HG02870 (cell line): ENCODE results near the gene RBP7.

Experiments
- ATAC-seq: cut with Tn5 transposase; IDR thresholded peaks from one replicate; pipeline ENCODE4 v1.9.1; 2021; ENCODE audit warnings: mild to moderate bottlenecking, moderate library complexity; ENCODE audit not compliant: unreplicated experiment

The RBP7 gene

DNA sequence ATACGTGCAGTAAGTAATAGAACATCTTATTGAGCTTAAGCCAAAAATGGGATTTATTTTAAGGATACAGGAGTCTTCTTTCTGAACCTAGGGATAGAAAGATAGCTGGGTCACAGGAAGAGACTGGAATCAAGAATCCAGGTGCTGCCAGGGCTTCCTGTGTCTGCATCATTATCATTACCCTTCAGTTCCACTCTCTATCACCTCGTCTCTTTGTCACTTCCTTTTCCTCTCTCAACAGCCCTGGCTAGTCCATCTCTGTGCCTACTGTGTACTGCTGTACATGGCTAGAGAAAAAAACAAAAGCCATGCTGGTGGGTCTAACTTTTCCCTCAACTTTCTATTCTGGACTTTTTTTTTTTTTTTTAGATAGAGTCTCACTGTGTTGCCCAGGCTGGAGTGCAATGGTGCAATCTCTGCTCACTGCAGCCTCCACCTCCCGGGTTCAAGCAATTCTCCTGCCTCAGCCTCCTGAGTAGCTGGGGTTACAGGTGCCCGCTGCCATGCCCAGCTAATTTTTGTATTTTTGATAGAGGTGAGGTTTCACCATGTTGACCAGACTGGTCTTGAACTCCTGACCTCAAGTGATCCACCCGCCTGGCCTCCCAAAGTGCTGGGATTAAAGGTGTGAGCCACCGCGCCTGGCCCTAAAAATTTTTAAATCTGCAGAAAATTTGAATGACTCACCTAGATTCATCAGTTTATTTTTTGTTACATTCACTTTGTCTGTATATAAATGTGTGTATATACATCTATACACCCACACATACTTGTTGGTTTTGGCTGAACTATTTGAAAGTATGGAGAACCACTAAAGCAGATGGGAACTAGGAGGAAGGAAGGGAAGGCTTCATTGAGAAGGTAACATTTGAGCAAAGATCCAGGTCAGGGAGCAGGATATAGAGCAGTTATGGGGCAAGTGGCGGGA is 67.7 kb downstream of the RBP7 start:
- ATAC-seq, result no peak

DNA sequence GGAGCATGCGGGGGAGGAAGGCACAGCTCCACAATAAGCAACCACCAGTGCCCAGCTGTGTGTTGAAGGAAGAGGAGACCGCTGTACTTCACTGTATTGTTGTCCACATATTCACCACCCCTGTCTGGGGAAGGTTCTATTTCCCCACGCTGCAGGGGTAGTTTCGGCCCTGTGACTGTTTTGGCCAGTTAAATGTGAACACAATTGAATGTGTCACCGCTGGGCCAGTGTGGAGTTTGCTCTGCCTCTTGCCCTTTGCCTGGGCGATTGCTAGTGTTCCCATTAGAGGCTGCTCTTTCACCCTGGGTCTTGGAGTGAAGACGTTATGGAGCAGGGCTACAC is 68.3 kb downstream of the RBP7 start:
- ATAC-seq, result no peak
